Esophagus squamous epithelium (tissue), 5 donors: ENCODE results near the gene IFITM2. TPM values are rescaled to one million over a fixed set of nuclear protein-coding genes. Genes with fewer than 3 reads are reported as not detected.

ENCODE experiments used
- DNase-seq: peaks from one replicate; lab custom pipeline; 2025; lab: John Stamatoyannopoulos, UW
- H3K27ac ChIP-seq, 4 donors: fragments of 200-600 bp; sonication (generic); one replicate each; pipeline ENCODE4 v1.5.1; 2016 to 2019; ENCODE audit warnings: mild to moderate bottlenecking in 1 of 4
- H3K27me3 ChIP-seq, 4 donors: fragments of 200-600 bp; sonication (generic); 1 replicate in 3 of 4; 2 replicates in 1 of 4; pipeline versions ENCODE4 v1.5.1 to v1.6.0; 2017 to 2021; ENCODE audit warnings: antibody characterized with exemption in 1 of 4
- H3K36me3 ChIP-seq, 3 donors: fragments of 200-600 bp; sonication (generic); one replicate each; pipeline ENCODE4 v1.5.1; 2016 to 2019
- H3K4me1 ChIP-seq, 3 donors: fragments of 200-600 bp; sonication (generic); one replicate each; pipeline ENCODE4 v1.5.1; 2017 to 2019
- H3K4me3 ChIP-seq, 4 donors: fragments of 200-600 bp; sonication (generic); 1 replicate in 3 of 4; 2 replicates in 1 of 4; pipeline ENCODE4 v1.5.1; 2016 to 2019; ENCODE audit warnings: mild to moderate bottlenecking in 2 of 4, moderate library complexity in 1 of 4
- H3K9me3 ChIP-seq, 3 donors: fragments of 200-600 bp; sonication (generic); one replicate each; pipeline ENCODE4 v1.5.1; 2016 to 2019
- CTCF ChIP-seq, 6 experiments: fragments of 450-650 bp in 4 of 6; fragments of 200-600 bp in 2 of 6; sonication (generic) in 2 of 6; IDR thresholded peaks; one replicate each; pipeline ENCODE4 v1.5.1; 2016 to 2019; ENCODE audit warnings: antibody characterized with exemption in 6 of 6, mild to moderate bottlenecking in 4 of 6, moderate library complexity in 4 of 6
- POLR2A ChIP-seq, 4 donors: fragments of 450-650 bp; IDR thresholded peaks; one replicate each; pipeline ENCODE4 v1.6.1; 2017; ENCODE audit warnings: antibody characterized with exemption in 4 of 4, mild to moderate bottlenecking in 4 of 4, moderate library complexity in 3 of 4
- WGBS, 2 donors: methylation state at CpG; one replicate each; pipeline ENCODE4 v1.1.5; 2018; 5-methylcytosine and 5-hydroxymethylcytosine counted together
- intact Hi-C: fragments of 100-400 bp; cut with DNase I; formaldehyde crosslinking; loops from one replicate; pipeline ENCODE4 v1.15.0; 2022
- total RNA-seq, 4 donors: library from RNA; depleted of rRNA; stranded (reverse); fragments of >200 nt; gene quantifications; one replicate each; pipeline ENCODE4 v1.1.0, GENCODE V29; 2016
- donor health status: DM: yes; HTN: yes; CAD: no.

Gene IFITM2
- total RNA-seq, 4 donors from 2014 or later: 14.4 to 67.5 (median 50.3) TPM

GRCh38 chr11:334264-334994, 26.8 kb downstream of the IFITM2 start:
- no peaks in the 10 kb centered on the region for H3K9me3 ChIP-seq
- no peak overlapping the region for H3K4me3 ChIP-seq
- H3K27me3 ChIP-seq: peaks cover 0 to 59% (median 0%) of the 10 kb centered on the region in 4 donors
- intact Hi-C loops: no loop called here
- H3K4me1 ChIP-seq: peaks cover 0 to 32% (median 14%) of the 10 kb centered on the region in 3 donors
- 77 to 81% methylated on average over 24 to 25 of the region's 25 CpGs for WGBS, 2 donors
- no peak for DNase-seq
- no peak for TF ChIP-seq POLR2A (IDR thresholded peaks at IDR 0.05)
- TF ChIP-seq CTCF (IDR thresholded peaks at IDR 0.05): no peak
- peak overlapping the region in 2 of 4 donors; percentile 26 to 80 for H3K27ac ChIP-seq
- no peaks in the 10 kb centered on the region for H3K36me3 ChIP-seq

GRCh38 chr11:335779-336658, 28.4 kb downstream of the IFITM2 start:
- TF ChIP-seq CTCF (IDR thresholded peaks at IDR 0.05): no peak
- no peak for TF ChIP-seq POLR2A (IDR thresholded peaks at IDR 0.05)
- Histone ChIP-seq H3K36me3 (no peaks in the 10 kb centered on the region), H3K4me1 (peaks cover 0 to 26% (median 14%) of the 10 kb centered on the region in 3 donors), H3K4me3 (no peak overlapping the region), H3K27me3 (peaks cover 0 to 57% (median 0%) of the 10 kb centered on the region in 4 donors), H3K9me3 (no peaks in the 10 kb centered on the region), H3K27ac (peak overlapping the region; percentile 33 to 83 (median 70))
- no peak for DNase-seq
- intact Hi-C loops: no loop called here
- WGBS, 2 donors: 49 to 57% methylated on average over 12 to 14 of the region's 15 CpGs

DNA sequence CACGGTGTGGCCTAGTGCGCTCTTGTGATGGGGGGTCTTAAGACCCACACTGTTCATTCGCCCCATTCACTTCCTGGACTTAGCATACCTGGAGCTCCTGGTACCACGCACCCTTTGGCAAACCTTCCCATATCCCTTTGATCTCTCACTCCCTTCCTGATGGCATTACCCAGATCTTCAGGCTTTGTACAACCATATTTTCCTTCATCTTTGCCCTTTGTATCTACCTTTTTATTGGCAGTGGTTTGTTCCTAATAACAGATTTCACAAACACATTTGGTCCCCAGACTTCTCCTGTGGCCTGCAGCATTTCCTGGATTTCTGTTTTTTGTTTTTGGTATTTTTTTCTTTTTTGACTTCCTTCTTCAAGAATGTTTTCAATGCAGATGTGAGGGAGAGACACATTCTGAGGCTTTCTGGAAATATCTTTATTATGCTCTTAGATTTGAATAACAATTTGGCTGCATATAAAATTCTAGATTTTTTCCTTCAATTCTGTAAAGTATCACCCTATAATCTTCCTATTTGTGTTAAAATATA, 29.1 kb downstream of the IFITM2 start:
- WGBS, 2 donors: 75 to 87% methylated on average over 4 of the region's 4 CpGs
- H3K36me3 ChIP-seq: no peaks in the 10 kb centered on the region
- TF ChIP-seq CTCF (IDR thresholded peaks at IDR 0.05) (no peak), POLR2A (IDR thresholded peaks at IDR 0.05) (no peak)
- intact Hi-C loops: no loop called here
- DNase-seq: no peak
- H3K9me3 ChIP-seq: no peaks in the 10 kb centered on the region
- peaks cover 0 to 50% (median 0%) of the 10 kb centered on the region in 4 donors for H3K27me3 ChIP-seq
- H3K4me1 ChIP-seq: peaks cover under 1 to 26% (median 14%) of the 10 kb centered on the region in 3 donors
- no peak overlapping the region for H3K4me3 ChIP-seq
- peak overlapping the region in 3 of 4 donors; percentile 59 to 83 (median 80) for H3K27ac ChIP-seq

GRCh38 chr11:337711-338110, 30.1 kb downstream of the IFITM2 start:
- H3K36me3 ChIP-seq: no peaks in the 10 kb centered on the region
- no peak for DNase-seq
- TF ChIP-seq CTCF (IDR thresholded peaks at IDR 0.05): no peak
- TF ChIP-seq POLR2A (IDR thresholded peaks at IDR 0.05): no peak
- no peaks in the 10 kb centered on the region for H3K9me3 ChIP-seq
- intact Hi-C loops: no loop called here
- H3K4me3 ChIP-seq: no peak overlapping the region
- H3K27me3 ChIP-seq: peaks cover 0 to 44% (median 0%) of the 10 kb centered on the region in 4 donors
- 86 to 91% methylated on average over 5 to 6 of the region's 6 CpGs for WGBS, 2 donors
- H3K4me1 ChIP-seq: peaks cover 4 to 35% (median 17%) of the 10 kb centered on the region in 3 donors
- no peak overlapping the region for H3K27ac ChIP-seq
